ENCODE measurements around the gene FARP2. TPM values are rescaled to one million over a fixed set of nuclear protein-coding genes. Genes with fewer than 3 reads are reported as not detected.
A peak's percentile ranks its signal among the peaks of the same experiment; 100 is the strongest.

The FARP2 gene
- total RNA-seq, 1 donor from 2014 or later: 79.2 TPM

GRCh38 chr2:241323778-241324177, 32.3 kb upstream of the FARP2 start:
- DNase-seq (ENCODE audit: low spot score): no peak

- DNase-seq (ENCODE audit: low spot score): no peak
These were observed 31.3 kb upstream of the FARP2 start for GRCh38 chr2:241324775-241325174.

GRCh38 chr2:241325257-241325656, 30.8 kb upstream of the FARP2 start:
- no peak for DNase-seq (ENCODE audit: low spot score)

GRCh38 chr2:241329669-241330615, 26.1 kb upstream of the FARP2 start:
- DNase-seq (ENCODE audit: low spot score): no peak

GRCh38 chr2:241330616-241330981, 25.5 kb upstream of the FARP2 start:
- DNase-seq (ENCODE audit: low spot score): no peak

- no peak for DNase-seq (ENCODE audit: low spot score)
These were observed 21.3 kb upstream of the FARP2 start for GRCh38 chr2:241334813-241335212.

- DNase-seq (ENCODE audit: low spot score): no peak
These were observed 16.1 kb upstream of the FARP2 start for GRCh38 chr2:241339839-241340630.

GRCh38 chr2:241340631-241341163, 15.4 kb upstream of the FARP2 start:
- DNase-seq (ENCODE audit: low spot score): no peak

GRCh38 chr2:241344925-241345651, 11.0 kb upstream of the FARP2 start:
- DNase-seq (ENCODE audit: low spot score): no peak

GRCh38 chr2:241349941-241350340, 6.1 kb upstream of the FARP2 start:
- no peak for DNase-seq (ENCODE audit: low spot score)

GRCh38 chr2:241350530-241350877, 5.6 kb upstream of the FARP2 start:
- DNase-seq (ENCODE audit: low spot score): no peak

GRCh38 chr2:241350878-241351639, 5.0 kb upstream of the FARP2 start:
- no peak for DNase-seq (ENCODE audit: low spot score)

GRCh38 chr2:241351640-241352031, 4.4 kb upstream of the FARP2 start:
- DNase-seq (ENCODE audit: low spot score): no peak

- DNase-seq (ENCODE audit: low spot score): no peak
These were observed 3.9 kb upstream of the FARP2 start for GRCh38 chr2:241352227-241352626.

GRCh38 chr2:241354668-241355658, 1.1 kb upstream of the FARP2 start:
- peak; percentile 58 for DNase-seq (ENCODE audit: low spot score)

GRCh38 chr2:241356871-241357260, 781 bp downstream of the FARP2 start:
- no peak for DNase-seq (ENCODE audit: low spot score)

GRCh38 chr2:241357531-241357930, 1.4 kb downstream of the FARP2 start:
- DNase-seq (ENCODE audit: low spot score): no peak

GRCh38 chr2:241358470-241358869, 2.4 kb downstream of the FARP2 start:
- peak; percentile 22 for DNase-seq (ENCODE audit: low spot score)

- no peak for DNase-seq (ENCODE audit: low spot score)
These were observed 3.5 kb downstream of the FARP2 start for GRCh38 chr2:241359481-241360045.
